OCI-LY7 (cell line): ENCODE data around the gene TENT5C.

Experiments
- CTCF ChIP-seq: fragments of 200-600 bp; sonication (generic); conservative IDR thresholded peaks from 2 replicates; pipeline ENCODE4 v1.5.1; 2014; ENCODE audit warnings: mild to moderate bottlenecking, antibody characterized with exemption, low read length, moderate library complexity, mixed read lengths
- EZH2phosphoT487 ChIP-seq: fragments of 200-600 bp; sonication (generic); IDR thresholded peaks from 2 replicates; pipeline ENCODE4 v1.6.1; 2018; ENCODE audit warnings: low read depth, borderline replicate concordance, mild to moderate bottlenecking, mixed run types, antibody characterized with exemption, low read length, moderate library complexity, mixed read lengths

GRCh38 chr1:117665556-117666270 is 59.9 kb downstream of the TENT5C start:
- TF ChIP-seq CTCF (no peak), EZH2phosphoT487 (no peak)
